Stimulated activated CD8-positive, alpha-beta memory T cell treated with anti-CD3 and anti-CD28 coated beads, Interleukin-15, amount 100 ng/mL, for 4 hours (primary cell): ENCODE measurements around the gene TMEM254.
"Not testable (repeated sequence)": the region's sequence is repeated elsewhere in the genome, so short reads cannot be mapped to it uniquely, and the experiment has no call there.

Source experiments
- DNase-seq, 2 donors: peaks; one replicate each; pipeline ENCODE4 v3.0.0-alpha.2; 2020; ENCODE audit warnings: low read depth in 2 of 2

TMEM254 gene

DNA sequence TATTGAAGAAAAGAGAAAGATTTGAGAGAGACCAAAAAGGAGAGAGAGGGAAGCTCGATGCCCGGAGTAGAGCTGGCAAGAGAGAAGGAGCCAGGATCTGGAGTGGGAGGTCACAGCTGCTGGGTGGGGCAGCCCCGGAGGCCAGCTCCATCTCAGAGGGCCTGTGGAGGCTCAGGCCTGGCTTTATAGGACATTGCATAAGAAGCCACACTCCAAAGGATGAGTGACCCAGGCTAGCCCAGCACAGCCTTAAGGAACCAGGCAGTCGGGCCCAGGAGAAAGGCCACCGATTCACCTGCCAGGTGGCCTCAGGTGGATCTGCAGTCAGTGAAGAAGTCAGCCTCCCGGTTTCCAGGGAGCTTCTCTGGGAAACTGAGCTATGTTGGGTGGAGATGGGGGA, 54.7 kb downstream of the TMEM254 start:
- DNase-seq: no peak

DNA sequence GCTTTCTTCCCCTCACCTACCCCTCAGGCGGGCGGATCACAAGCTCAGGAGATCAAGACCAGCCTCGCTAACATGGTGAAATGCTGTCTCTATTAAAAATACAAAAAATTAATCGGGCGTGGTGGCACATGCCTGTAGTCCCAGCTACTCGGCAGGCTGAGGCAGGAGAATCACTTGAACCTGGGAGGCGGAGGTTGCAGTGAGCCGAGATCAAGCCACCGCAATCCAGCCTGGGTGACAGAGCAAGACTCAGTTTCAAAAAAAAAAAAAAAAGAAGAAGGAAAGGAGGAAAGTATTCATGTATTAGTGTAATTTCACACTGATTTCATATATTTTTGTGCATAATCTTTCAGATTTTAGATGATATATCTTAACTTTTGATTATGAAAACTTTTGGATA, 55.2 kb downstream of the TMEM254 start:
- not testable (repeated sequence) for DNase-seq

DNA sequence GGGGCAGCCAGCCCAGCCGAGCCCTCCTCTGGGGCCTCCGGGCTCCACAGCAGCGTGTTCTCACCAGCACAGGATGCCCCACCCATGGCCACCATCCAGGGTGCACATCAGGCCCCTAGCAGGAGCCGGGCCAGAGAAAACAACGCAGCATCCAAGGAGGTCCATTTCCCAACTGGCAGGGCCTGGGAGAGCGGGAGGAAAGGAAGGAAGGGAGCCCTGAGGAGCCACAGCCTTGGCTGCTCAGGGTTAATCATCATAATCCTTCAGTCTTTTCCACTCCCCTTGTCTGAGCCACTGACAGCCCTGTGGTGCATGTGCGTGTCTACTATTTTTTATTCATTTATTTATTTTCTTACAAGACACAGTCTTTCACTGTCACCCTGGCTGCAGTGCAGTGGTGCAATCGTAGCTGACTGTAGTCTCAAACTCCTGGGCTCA, 57.7 kb downstream of the TMEM254 start:
- no peak for DNase-seq

DNA sequence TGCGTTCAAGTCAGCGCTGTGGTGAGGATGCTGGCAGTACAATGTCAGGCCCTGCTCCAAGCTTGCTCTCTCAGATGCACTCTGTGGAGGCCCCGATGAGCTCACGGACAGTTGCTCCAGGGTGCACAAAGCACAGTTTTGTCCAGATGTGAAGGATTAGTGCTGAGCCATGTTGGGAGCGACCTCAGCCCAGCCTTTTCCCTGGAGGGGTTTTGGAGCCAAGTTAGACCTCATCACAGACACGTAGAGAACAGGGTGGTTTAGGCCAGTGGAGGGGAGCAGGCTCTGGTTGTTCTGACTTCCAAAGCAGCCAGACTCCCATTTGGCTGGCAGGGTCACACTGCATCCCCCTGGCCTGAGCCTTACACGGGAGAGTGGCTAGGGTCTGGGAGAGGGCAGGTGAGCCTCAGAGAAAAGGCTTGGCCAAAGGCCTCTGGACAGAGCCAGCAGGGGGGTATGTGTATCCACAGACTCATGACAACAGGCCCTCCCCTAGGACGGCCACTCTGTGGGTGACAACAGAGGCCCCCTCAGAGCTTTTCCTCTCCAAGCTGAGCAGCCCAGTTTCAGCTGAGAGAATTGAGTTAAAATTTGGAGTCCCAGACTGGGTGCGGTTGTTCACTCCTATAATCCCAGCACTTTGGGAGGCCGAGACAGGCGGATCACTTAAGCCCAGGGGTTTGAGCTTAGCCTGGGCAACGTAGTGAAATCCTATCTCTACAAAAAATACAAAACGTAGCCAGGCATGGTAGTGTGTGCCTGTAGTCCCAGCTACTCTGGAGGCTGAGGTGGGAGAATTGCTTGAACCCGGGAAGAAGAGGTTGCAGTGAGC, 58.8 kb downstream of the TMEM254 start:
- DNase-seq: no peak

DNA sequence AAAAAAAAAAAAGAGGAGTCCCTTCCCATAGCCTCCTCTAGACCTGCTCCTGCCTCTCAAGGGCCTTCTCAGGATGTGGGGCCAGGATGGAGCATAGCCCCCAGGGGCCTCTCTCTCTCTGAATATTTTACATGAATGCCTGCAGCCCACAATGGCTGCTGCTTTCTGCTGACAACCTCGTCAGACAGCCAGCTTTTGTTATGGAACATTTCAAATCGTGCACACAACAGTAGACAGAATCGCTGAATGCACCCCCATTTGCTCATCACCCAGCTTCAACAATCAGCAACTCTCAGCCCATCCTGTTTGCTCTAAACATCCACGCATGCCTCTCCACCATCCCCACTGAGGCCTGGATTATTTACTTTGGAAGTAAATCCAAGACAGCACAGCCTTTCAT, 59.5 kb downstream of the TMEM254 start:
- DNase-seq: no peak

DNA sequence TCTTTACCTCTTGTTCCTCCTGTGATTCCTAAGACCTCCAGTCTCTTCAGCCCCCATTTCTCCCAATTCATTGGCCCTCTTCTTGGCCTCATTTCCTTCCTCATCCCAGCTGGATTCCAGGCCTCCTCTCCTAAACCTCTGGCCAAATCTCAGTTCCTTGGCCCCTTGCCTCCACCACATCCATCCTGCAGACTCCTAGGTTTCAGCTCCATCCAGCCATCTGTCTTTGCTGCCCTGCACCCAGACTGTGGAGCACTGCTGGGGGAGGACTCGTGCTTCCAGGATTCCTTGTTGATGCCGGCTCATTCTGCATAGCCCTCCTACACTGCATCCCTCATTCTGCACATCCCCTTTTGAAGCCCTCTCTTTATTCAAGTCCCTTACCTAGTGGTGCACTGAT, 60.8 kb downstream of the TMEM254 start:
- DNase-seq: no peak

DNA sequence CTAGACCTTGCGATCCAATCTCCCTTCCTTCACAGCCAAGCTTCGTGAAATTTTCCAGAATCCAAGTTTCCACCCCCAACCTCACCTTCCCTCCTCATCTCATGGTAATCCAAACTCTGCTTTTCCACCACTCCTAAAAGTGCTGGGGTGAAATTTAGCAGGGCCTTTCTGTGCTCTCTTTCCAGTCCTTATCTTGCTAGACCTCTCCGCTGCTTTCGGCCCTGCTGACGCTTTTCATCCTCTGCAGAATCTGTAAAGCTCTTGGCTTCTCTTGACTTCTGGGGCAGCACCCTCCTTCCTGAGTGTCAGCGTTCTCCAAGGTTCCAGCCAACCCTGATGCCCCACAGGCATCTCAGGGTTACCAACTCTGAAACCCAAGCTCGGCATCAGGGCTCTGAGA, 61.8 kb downstream of the TMEM254 start:
- no peak for DNase-seq

DNA sequence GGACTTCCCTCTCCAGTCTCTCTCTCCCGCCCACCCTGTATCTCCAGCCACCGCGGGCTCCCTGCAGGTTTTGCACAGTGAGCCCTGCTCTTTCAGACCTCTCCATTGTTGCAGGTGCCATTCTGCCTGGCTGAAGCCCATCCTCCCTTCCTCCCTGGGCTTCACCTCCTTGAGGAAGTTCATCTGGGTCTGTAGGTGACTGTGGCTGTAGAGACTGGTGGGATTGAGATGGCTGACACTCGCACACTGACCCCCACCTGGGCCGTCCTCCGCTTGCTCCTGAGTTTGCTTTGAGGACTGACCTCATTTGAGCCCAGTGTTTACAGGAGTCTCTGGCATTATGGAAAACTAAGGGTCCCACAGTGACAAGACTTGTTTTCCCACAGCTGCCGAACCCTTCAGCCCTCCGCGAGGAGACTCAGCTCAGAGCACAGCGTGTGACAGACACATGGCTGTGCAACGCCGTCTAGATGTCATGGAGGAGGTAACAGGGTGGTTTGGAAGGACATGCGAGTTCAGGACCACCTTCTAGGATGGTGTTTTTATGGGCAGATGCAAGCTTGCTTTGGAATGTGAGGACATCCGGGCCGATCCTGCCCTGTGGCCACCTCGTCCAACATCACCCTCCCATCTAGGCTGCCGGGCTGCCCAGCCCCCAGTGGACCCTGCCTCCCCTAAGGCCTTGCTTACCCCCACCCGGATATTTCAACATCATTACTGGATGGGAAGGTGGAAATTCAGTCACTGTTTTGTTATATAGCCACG, 63.4 kb downstream of the TMEM254 start:
- DNase-seq: no peak
